ENCODE data around the gene MISP. TPM values are rescaled to one million over a fixed set of nuclear protein-coding genes. Genes with fewer than 3 reads are reported as not detected.

Gene MISP
- total and polyA plus RNA-seq, 2 of the 8 experiments (the other 6 are each of a cell fraction or from before 2014, with no cell fraction given), result 0.43 to 0.45 TPM

DNA sequence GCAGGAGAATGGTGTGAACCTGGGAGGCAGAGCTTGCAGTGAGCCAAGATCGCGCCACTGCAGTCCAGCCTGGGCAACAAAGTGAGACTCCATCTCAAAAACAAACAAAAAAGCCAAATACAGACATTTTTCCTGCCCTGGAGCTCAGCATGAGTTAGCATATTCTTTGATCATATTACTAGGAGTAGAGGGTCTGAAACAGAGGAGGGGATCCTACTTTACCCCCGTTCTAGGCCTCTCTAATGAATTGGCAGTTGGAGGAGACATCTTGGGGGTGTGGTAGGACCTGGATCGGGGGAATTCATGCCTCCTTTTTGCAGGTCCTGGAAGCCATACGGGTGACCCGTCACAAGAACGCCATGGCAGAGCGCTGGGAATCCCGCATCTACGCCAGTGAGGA lies 12.3 kb downstream of the MISP start:
- Histone ChIP-seq H2BK120ac (replicated peaks; ENCODE audit: low read depth, low read length) (no peak overlapping the region), H2BK20ac (ENCODE audit: low read length) (no peak overlapping the region), H3K79me1 (ENCODE audit: low read depth, low read length) (no peaks in the 10 kb centered on the region; the same call in 1 of the 2 replicates), H4K91ac (replicated peaks; ENCODE audit: insufficient read length, low read length) (no peak overlapping the region), H2BK12ac (ENCODE audit: low read depth, low read length) (no peak overlapping the region), H4K20me1 (replicated peaks in 1 of 2; ENCODE audit: control insufficient read depth in 1 of 2, insufficient read depth in 2 of 2, low read length in 2 of 2) (no peaks in the 10 kb centered on the region), H3K36me3 (ENCODE audit: control insufficient read depth in 2 of 4, insufficient read depth in 4 of 4, low read length in 3 of 4) (no peaks in the 10 kb centered on the region), H3K23ac (ENCODE audit: insufficient read length) (no peak overlapping the region), H3K9ac (replicated peaks in 1 of 4; ENCODE audit: extremely low read depth in 1 of 4, low read depth in 3 of 4, low read length in 3 of 4) (no peak overlapping the region), H3K23me2 (ENCODE audit: low read depth, low read length) (no peaks in the 10 kb centered on the region), H3K4me1 (replicated peaks in 1 of 4; ENCODE audit: control insufficient read depth in 3 of 4, insufficient read depth in 4 of 4, low read length in 3 of 4) (no peaks in the 10 kb centered on the region), H3K14ac (ENCODE audit: insufficient read length) (no peak overlapping the region), H3K4me3 (ENCODE audit: extremely low read depth in 1 of 4, insufficient read depth in 2 of 4, low read depth in 3 of 4, low read length in 4 of 4) (no peak overlapping the region), H2BK15ac (ENCODE audit: low read length) (no peak overlapping the region), H3K27ac (ENCODE audit: low read depth, low read length) (no peak overlapping the region), H4K5ac (ENCODE audit: insufficient read length, low read depth, low read length) (no peak overlapping the region), H3K9me3 (ENCODE audit: insufficient read depth in 2 of 2, low read depth in 1 of 2, low read length in 1 of 2) (peaks cover 0 to 6% of the 10 kb centered on the region in 2 experiments; a peak in 1 of 4 replicates), H2AFZ (ENCODE audit: low read length) (no peak overlapping the region), H3K56ac (replicated peaks; ENCODE audit: insufficient read length, low read depth, low read length) (no peak overlapping the region), H2BK5ac (ENCODE audit: low read depth, low read length) (no peak overlapping the region), H3K4me2 (ENCODE audit: insufficient read depth in 1 of 2, low read depth in 2 of 2, low read length in 2 of 2) (no peak overlapping the region), H3K27me3 (replicated peaks in 1 of 4; ENCODE audit: control insufficient read depth in 3 of 4, extremely low read depth in 1 of 4, insufficient read depth in 3 of 4, low read length in 3 of 4) (no peaks in the 10 kb centered on the region), H3K18ac (ENCODE audit: extremely low read depth, low read length) (no peak overlapping the region), H3K79me2 (ENCODE audit: control insufficient read depth in 1 of 2, insufficient read depth in 2 of 2, low read length in 2 of 2) (no peaks in the 10 kb centered on the region), H3K4ac (replicated peaks; ENCODE audit: insufficient read length, low read depth, low read length) (no peak overlapping the region), H2AK5ac (ENCODE audit: low read depth, low read length) (no peak overlapping the region), H4K8ac (ENCODE audit: extremely low read depth, insufficient read depth, low read length) (no peak overlapping the region)
- DNase-seq (ENCODE audit: low read depth in 1 of 2, low spot score in 2 of 2) (no peak), FAIRE-seq (no peak)
- ChIA-PET POLR2A (ENCODE audit: partially characterized antibody) (interaction anchor here (1.3 to 2.3 kb wide), 3 partner anchors 35 to 100 kb away, joined by 3 to 9 read pairs (median 4); no protein-coding TSS in a partner anchor), CTCF (ENCODE audit: partially characterized antibody) (interaction anchor here (1.3 to 1.7 kb wide), 2 partner anchors 68 to 93 kb away, joined by 3 to 5 read pairs; no protein-coding TSS in a partner anchor)
- 92% methylated on average over 10 of the region's 10 CpGs; no CpG with 5 or more reads in 1 of the 2 experiments for WGBS, 2 experiments (ENCODE audit: extremely low coverage in 1 of 2, insufficient coverage in 1 of 2, insufficient read length in 1 of 2, insufficient replicate concordance in 2 of 2, low coverage in 1 of 2, low lambda C conversion rate in 2 of 2, missing lambda C conversion rate in 1 of 2)
- no peak for TF ChIP-seq BACH1 (IDR thresholded peaks at IDR 0.05; ENCODE audit: low read length)
- TF ChIP-seq, protein P1, sequence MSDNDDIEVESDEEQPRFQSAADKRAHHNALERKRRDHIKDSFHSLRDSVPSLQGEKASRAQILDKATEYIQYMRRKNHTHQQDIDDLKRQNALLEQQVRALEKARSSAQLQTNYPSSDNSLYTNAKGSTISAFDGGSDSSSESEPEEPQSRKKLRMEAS (IDR thresholded peaks at IDR 0.05), result no peak
- TF ChIP-seq CEBPB (IDR thresholded peaks at IDR 0.05; ENCODE audit: low read depth, low read length), result no peak
- TF ChIP-seq POLR2A (IDR thresholded peaks at IDR 0.05; ENCODE audit: control extremely low read depth in 1 of 2, low read depth in 2 of 2, low read length in 2 of 2), result no peak
- no peak for TF ChIP-seq SRF (IDR thresholded peaks at IDR 0.05; ENCODE audit: low read depth, low read length)
- TF ChIP-seq ZNF274 (IDR thresholded peaks at IDR 0.05; ENCODE audit: borderline replicate concordance, extremely low read depth, low read length), result no peak
- no peak for TF ChIP-seq HDAC6 (IDR thresholded peaks at IDR 0.05; ENCODE audit: low read depth, low read length)
- no peak for TF ChIP-seq CREB1 (IDR thresholded peaks at IDR 0.05)
- TF ChIP-seq CHD2 (IDR thresholded peaks at IDR 0.05; ENCODE audit: low read length), result no peak
- no peak for TF ChIP-seq SP4 (IDR thresholded peaks at IDR 0.05; ENCODE audit: low read length)
